Small intestine (tissue), 7 donors: ENCODE measurements around the gene PLCH1. TPM values are rescaled to one million over a fixed set of nuclear protein-coding genes. Genes with fewer than 3 reads are reported as not detected.

Experiments
- DNase-seq, 2 donors: peaks; one replicate each; pipeline versions ENCODE4 v3.0.0 to v3.0.0-alpha.2; 2013
- FAIRE-seq: peaks from 2 replicates; lab custom pipeline; 2012; peaks lifted over from hg19 to GRCh38; lab: Jason Lieb, UNC
- H3K27ac ChIP-seq, 3 donors: one replicate each; pipeline ENCODE4 v1.5.1; 2013; ENCODE audit warnings: low read length in 2 of 3, mild to moderate bottlenecking in 2 of 3, control low read depth in 1 of 3, inconsistent platforms in 1 of 3, low read depth in 1 of 3, moderate library complexity in 1 of 3
- H3K27me3 ChIP-seq, 3 donors: one replicate each; pipeline ENCODE4 v1.6.1; 2013; ENCODE audit warnings: low read length in 3 of 3, inconsistent platforms in 1 of 3; ENCODE audit not compliant: control insufficient read depth in 3 of 3, insufficient read depth in 3 of 3
- H3K36me3 ChIP-seq, 3 donors: one replicate each; pipeline ENCODE4 v1.6.1; 2013; ENCODE audit warnings: low read length in 3 of 3, inconsistent platforms in 1 of 3, low read depth in 1 of 3, mild to moderate bottlenecking in 1 of 3, moderate library complexity in 1 of 3; ENCODE audit not compliant: control insufficient read depth in 3 of 3, insufficient read depth in 2 of 3
- H3K4me1 ChIP-seq, 3 donors: one replicate each; pipeline ENCODE4 v1.6.1; 2013; ENCODE audit warnings: low read length in 2 of 3, inconsistent platforms in 1 of 3, low read depth in 1 of 3, mild to moderate bottlenecking in 1 of 3, moderate library complexity in 1 of 3; ENCODE audit not compliant: control insufficient read depth in 3 of 3, insufficient read depth in 2 of 3
- H3K4me3 ChIP-seq, 3 donors: one replicate each; pipeline ENCODE4 v1.5.1; 2013; ENCODE audit warnings: low read length in 3 of 3, control low read depth in 1 of 3, inconsistent platforms in 1 of 3, low read depth in 1 of 3, mild to moderate bottlenecking in 1 of 3, moderate library complexity in 1 of 3
- H3K9me3 ChIP-seq, 2 donors: one replicate each; pipeline ENCODE4 v1.6.1; 2013; ENCODE audit warnings: low read depth in 1 of 2, low read length in 1 of 2; ENCODE audit not compliant: control insufficient read depth in 2 of 2, insufficient read depth in 1 of 2
- WGBS, 3 donors: extraction: QIAGEN DNeasy Blood & Tissue Kit; methylation state at CpG; one replicate each; pipeline ENCODE4 v1.1.7; 2013; 5-methylcytosine and 5-hydroxymethylcytosine counted together
- polyA plus RNA-seq, 4 donors: library from polyadenylated mRNA; stranded (reverse) in 3 of 4; unstranded in 1 of 4; fragments of 200-250 nt in 3 of 4; fragments of 120-200 nt in 1 of 4; gene quantifications; one replicate each; pipeline versions ENCODE4 v1.2.1 to v1.2.3, GENCODE V29; 2013
- donor health status: healthy with polysubstance abuse.
- donor health status: control.
- donor health status: control.
- donor health status: Bipolar disorder and iron deficiency.
- donor health status: healthy.

Gene PLCH1
- polyA plus RNA-seq, 4 donors = 1.4 to 9.7 (median 2.8) TPM

DNA sequence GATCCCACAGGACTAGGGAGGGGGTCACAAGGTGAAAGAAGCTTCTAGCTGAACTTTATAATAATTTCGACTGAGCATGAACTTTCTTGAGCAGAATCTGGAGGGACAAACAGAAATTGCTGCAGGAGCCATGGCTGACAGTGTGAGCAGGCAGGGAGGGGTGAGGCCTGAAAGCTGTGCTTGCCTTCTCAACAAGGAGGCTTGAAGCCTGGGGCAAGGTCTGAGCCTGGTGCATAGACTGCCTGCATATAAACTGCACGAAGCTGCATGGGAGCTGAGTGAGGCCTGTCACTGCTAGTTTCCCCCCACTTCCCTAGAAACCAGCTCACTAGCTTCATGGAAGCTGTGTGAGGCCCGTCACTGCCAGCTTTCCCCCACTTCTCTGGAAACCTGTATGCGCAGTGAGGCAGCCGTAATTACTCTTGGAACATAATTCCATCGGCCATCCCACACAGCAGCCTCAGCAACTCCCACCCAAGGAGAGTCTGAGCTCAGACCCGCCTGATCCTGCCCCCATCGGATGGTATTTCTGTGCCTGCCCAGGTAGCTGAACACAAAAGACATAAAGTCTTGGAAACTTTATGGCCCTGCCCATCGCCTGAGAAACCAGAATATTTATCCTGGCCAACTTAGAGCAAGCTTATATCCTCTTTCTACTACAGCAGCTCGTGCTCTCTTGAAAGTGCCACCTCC, 136.5 kb downstream of the PLCH1 start:
- Histone ChIP-seq H3K36me3 (no peaks in the 10 kb centered on the region), H3K4me3 (no peak overlapping the region), H3K27ac (no peak overlapping the region), H3K27me3 (peaks cover 0 to 2% (median 0%) of the 10 kb centered on the region in 3 donors), H3K9me3 (peaks cover 0 to 29% of the 10 kb centered on the region in 2 donors), H3K4me1 (peaks cover 0 to 13% (median 3%) of the 10 kb centered on the region in 3 donors)
- WGBS, 3 donors = 88 to 91% (median 89%) methylated on average over 10 of the region's 10 CpGs
- DNase-seq (no peak), FAIRE-seq (no peak)

DNA sequence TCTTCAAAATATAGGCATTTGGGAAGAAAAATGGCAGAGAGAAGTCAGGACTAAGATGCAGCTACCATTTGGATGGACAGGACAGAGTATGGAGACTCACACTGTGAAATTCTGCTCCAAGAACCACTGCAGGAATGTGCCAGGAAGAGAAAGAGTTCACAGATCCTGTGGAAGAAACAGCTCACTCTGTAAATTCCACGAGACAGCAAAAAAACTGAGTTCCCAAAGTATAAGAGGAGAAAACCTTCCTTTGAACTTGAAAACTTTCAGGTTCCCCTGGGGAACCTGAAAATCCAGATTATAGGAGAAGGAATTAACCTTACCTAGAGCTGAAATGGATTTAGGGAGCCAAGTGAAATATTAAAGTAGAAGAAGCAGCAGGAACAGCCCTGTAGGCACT, 137.1 kb downstream of the PLCH1 start:
- peaks cover 0 to 13% (median 3%) of the 10 kb centered on the region in 3 donors for H3K4me1 ChIP-seq
- H3K9me3 ChIP-seq = peaks cover 0 to 29% of the 10 kb centered on the region in 2 donors
- no peak overlapping the region for H3K4me3 ChIP-seq
- no peak for FAIRE-seq
- H3K36me3 ChIP-seq = no peaks in the 10 kb centered on the region
- DNase-seq = no peak
- 70 to 78% (median 71%) methylated on average over 1 of the region's 1 CpG for WGBS, 3 donors
- peaks cover 0 to 2% (median 0%) of the 10 kb centered on the region in 3 donors for H3K27me3 ChIP-seq
- H3K27ac ChIP-seq = no peak overlapping the region

DNA sequence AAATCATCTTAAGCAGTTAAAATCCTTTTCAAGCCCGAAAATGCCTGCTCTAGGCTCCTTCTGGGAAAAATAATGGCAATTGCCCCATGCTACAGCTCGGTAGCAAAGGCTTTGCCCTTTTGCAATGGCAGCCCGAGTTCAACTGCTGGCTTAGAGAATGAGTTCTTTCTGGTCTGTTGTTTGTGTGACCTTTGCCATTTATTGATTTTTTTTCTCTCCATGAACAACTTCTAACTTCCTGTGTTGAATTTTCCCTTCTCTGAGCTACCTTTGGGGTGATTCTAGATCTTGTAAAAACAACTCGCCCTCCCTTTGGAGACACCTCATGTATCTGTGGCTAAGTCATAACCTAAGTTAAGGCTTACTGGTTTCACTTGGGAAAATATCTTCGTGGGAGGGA, 139.3 kb downstream of the PLCH1 start:
- peak overlapping the region in 2 of 3 donors; percentile 27 to 82 for H3K27ac ChIP-seq
- DNase-seq = peak; percentile 60 to 81
- FAIRE-seq = no peak

GRCh38 chr3:155604967-155605366, 139.9 kb downstream of the PLCH1 start:
- H3K36me3 ChIP-seq = no peaks in the 10 kb centered on the region
- DNase-seq = no peak
- H3K9me3 ChIP-seq = peaks cover 0 to 20% of the 10 kb centered on the region in 2 donors
- H3K4me3 ChIP-seq = no peak overlapping the region
- peak overlapping the region in 1 of 3 donors; percentile 82 for H3K27ac ChIP-seq
- peaks cover 0 to 2% (median 0%) of the 10 kb centered on the region in 3 donors for H3K27me3 ChIP-seq
- 82 to 94% (median 92%) methylated on average over 5 of the region's 5 CpGs for WGBS, 3 donors
- peaks cover 0 to 13% (median 3%) of the 10 kb centered on the region in 3 donors for H3K4me1 ChIP-seq
- FAIRE-seq = no peak

More for the DNA sequence above, 139.3 kb downstream of the PLCH1 start:
- H3K27me3 ChIP-seq = peaks cover 0 to 2% (median 0%) of the 10 kb centered on the region in 3 donors
- no peaks in the 10 kb centered on the region for H3K36me3 ChIP-seq
- H3K4me1 ChIP-seq = peaks cover 0 to 13% (median 3%) of the 10 kb centered on the region in 3 donors
- no peak overlapping the region for H3K4me3 ChIP-seq
- H3K9me3 ChIP-seq = peaks cover 0 to 22% of the 10 kb centered on the region in 2 donors
- 14 to 41% (median 31%) methylated on average over 5 of the region's 5 CpGs for WGBS, 3 donors

GRCh38 chr3:155604126-155604525, 140.7 kb downstream of the PLCH1 start:
- FAIRE-seq = no peak
- H3K27ac ChIP-seq = no peak overlapping the region

DNA sequence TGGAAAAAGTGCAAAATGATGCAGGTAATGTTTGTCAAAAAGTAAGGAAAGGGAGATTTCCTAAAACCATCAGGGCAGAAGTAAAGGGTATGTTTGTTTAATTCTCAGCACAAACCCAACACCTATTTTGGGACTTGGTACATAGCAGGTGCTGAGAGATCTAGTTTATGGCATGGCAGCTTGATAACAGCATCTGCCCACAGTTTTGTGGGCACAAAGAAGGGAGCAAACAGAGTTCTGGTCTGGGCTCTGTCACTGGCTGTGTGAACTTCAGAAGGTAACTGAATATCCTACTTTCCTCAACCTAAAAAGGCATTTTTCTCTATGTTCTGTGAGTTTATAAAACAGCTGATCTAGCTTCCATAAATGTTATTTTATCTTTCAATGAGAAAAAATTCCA, 141.6 kb downstream of the PLCH1 start:
- Histone ChIP-seq H3K27ac (no peak overlapping the region), H3K4me3 (no peak overlapping the region), H3K4me1 (peaks cover 0 to 13% (median 3%) of the 10 kb centered on the region in 3 donors), H3K27me3 (peaks cover 0 to 2% (median 0%) of the 10 kb centered on the region in 3 donors), H3K36me3 (no peaks in the 10 kb centered on the region), H3K9me3 (peaks cover 0 to 6% of the 10 kb centered on the region in 2 donors)
- DNase-seq = no peak
- no peak for FAIRE-seq

More at GRCh38 chr3:155604126-155604525, 140.7 kb downstream of the PLCH1 start:
- DNase-seq = no peak
- peaks cover 0 to 13% (median 3%) of the 10 kb centered on the region in 3 donors for H3K4me1 ChIP-seq
- peaks cover 0 to 15% of the 10 kb centered on the region in 2 donors for H3K9me3 ChIP-seq
- no peaks in the 10 kb centered on the region for H3K36me3 ChIP-seq
- H3K27me3 ChIP-seq = peaks cover 0 to 2% (median 0%) of the 10 kb centered on the region in 3 donors
- H3K4me3 ChIP-seq = no peak overlapping the region
- 72 to 93% (median 93%) methylated on average over 2 of the region's 2 CpGs for WGBS, 3 donors

- FAIRE-seq = no peak
- Histone ChIP-seq H3K4me3 (no peak overlapping the region), H3K36me3 (no peaks in the 10 kb centered on the region), H3K9me3 (no peaks in the 10 kb centered on the region), H3K27ac (no peak overlapping the region), H3K27me3 (peaks cover 0 to 2% (median 0%) of the 10 kb centered on the region in 3 donors), H3K4me1 (peaks cover 0 to 13% (median 3%) of the 10 kb centered on the region in 3 donors)
- 58 to 62% (median 61%) methylated on average over 2 of the region's 2 CpGs for WGBS, 3 donors
- DNase-seq = no peak
These were observed 142.6 kb downstream of the PLCH1 start for GRCh38 chr3:155602307-155602706.

DNA sequence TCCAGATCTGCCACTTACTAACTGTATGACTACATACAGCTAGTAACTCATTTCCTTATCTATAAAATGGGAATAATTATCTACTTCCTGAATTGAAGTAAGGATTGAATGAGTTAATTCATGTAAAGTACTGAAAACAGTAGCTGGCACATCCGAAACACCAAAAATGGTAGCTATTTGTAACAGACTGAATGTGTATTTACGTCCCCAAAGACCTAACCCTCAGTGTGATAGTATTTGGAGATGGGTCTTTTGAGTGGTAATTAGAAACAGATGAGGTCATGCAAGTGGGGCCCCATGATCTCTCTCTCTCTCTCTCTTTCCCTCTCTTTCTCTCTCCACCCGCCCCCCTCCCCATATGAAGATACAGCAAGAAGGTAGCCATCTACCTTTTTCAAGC, 146.2 kb downstream of the PLCH1 start:
- FAIRE-seq (no peak), DNase-seq (no peak)
- 81 to 90% (median 87%) methylated on average over 3 of the region's 3 CpGs for WGBS, 3 donors
- Histone ChIP-seq H3K27me3 (no peaks in the 10 kb centered on the region), H3K9me3 (no peaks in the 10 kb centered on the region), H3K27ac (no peak overlapping the region), H3K36me3 (peaks cover 0 to 2% (median 0%) of the 10 kb centered on the region in 3 donors), H3K4me1 (peaks cover 0 to 9% (median 0%) of the 10 kb centered on the region in 3 donors), H3K4me3 (no peak overlapping the region)
